Measurements from ENCODE around the gene KIT. TPM values are rescaled to one million over a fixed set of nuclear protein-coding genes. Genes with fewer than 3 reads are reported as not detected.

Gene KIT
- total RNA-seq, 4 donors from 2014 or later: 43.0 to 81.3 (median 59.3) TPM

DNA sequence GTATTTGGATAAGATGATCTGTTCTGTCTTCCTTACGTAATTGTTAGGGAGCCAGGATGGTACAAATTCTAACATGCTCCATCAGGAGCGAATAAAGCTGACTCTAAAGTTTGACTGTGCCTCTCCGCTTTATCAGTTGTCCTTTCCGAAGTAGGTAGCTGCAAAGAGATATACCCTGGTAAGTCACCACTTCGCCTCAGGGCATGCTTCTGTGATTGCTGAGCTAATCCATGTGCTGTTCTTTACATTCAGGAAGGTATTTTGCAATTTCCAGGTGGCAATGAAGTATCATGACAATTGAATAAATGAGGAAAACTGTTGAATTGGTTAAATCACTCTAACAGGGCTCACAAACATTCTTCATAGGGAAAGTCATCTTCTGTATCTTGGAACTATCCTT lies 38.9 kb downstream of the KIT start:
- 92% methylated on average over 5 of the region's 5 CpGs for WGBS

DNA sequence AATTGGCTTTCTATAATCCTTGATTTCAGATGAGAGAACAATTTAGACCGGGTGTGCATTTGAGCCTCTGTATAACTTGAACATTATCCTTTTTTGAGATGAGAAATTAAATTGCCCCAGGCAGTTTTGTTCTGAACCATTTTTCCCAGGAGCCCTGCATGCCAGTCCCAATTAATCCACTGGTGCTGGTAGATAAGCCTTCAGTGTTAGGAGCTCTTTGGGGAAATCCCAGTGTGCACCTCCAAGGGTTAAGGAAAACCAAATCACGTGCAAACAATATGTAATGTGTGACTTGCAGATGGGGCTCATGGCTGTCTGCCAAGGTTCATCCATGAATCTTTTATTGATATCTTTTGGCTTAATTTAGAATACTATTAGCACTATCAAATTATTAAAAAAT lies 43.2 kb downstream of the KIT start:
- TF ChIP-seq CTCF (IDR thresholded peaks at IDR 0.05) (no peak), EP300 (IDR thresholded peaks at IDR 0.05) (no peak), POLR2A (IDR thresholded peaks at IDR 0.05; ENCODE audit: low read depth) (no peak), POLR2AphosphoS5 (IDR thresholded peaks at IDR 0.05) (no peak)
- Histone ChIP-seq H3K4me3 (no peak overlapping the region), H3K27me3 (no peaks in the 10 kb centered on the region), H3K4me1 (no peaks in the 10 kb centered on the region), H3K36me3 (no peaks in the 10 kb centered on the region), H3K27ac (replicated peaks in 1 of 4) (no peak overlapping the region), H3K9me3 (no peaks in the 10 kb centered on the region)
- DNase-seq (ENCODE audit: extremely low spot score): no peak
- intact Hi-C loops (cut with DNase I): no loop called here
- WGBS: 12% methylated on average over 2 of the region's 2 CpGs

More for the DNA sequence above, 38.9 kb downstream of the KIT start:
- H3K27me3 ChIP-seq: no peaks in the 10 kb centered on the region
- TF ChIP-seq POLR2A (IDR thresholded peaks at IDR 0.05; ENCODE audit: low read depth) (no peak), EP300 (IDR thresholded peaks at IDR 0.05) (no peak), POLR2AphosphoS5 (IDR thresholded peaks at IDR 0.05) (no peak), CTCF (IDR thresholded peaks at IDR 0.05) (no peak)
- H3K9me3 ChIP-seq: no peaks in the 10 kb centered on the region
- H3K27ac ChIP-seq (replicated peaks in 1 of 4): no peak overlapping the region
- intact Hi-C loops (cut with DNase I): no loop called here
- no peaks in the 10 kb centered on the region for H3K4me1 ChIP-seq
- H3K36me3 ChIP-seq: no peaks in the 10 kb centered on the region
- H3K4me3 ChIP-seq: no peak overlapping the region
- no peak for DNase-seq (ENCODE audit: extremely low spot score)

GRCh38 chr4:54703182-54703581 lies 45.4 kb downstream of the KIT start:
- no peak for DNase-seq (ENCODE audit: extremely low spot score)
- WGBS: 95% methylated on average over 4 of the region's 4 CpGs
- H3K27me3 ChIP-seq: no peaks in the 10 kb centered on the region
- intact Hi-C loops (cut with DNase I): no loop called here
- no peaks in the 10 kb centered on the region for H3K36me3 ChIP-seq
- no peak overlapping the region for H3K27ac ChIP-seq (replicated peaks in 1 of 4)
- TF ChIP-seq CTCF (IDR thresholded peaks at IDR 0.05) (no peak), EP300 (IDR thresholded peaks at IDR 0.05) (no peak), POLR2AphosphoS5 (IDR thresholded peaks at IDR 0.05) (no peak), POLR2A (IDR thresholded peaks at IDR 0.05; ENCODE audit: low read depth) (no peak)
- H3K4me3 ChIP-seq: no peak overlapping the region
- H3K9me3 ChIP-seq: no peaks in the 10 kb centered on the region
- no peaks in the 10 kb centered on the region for H3K4me1 ChIP-seq

DNA sequence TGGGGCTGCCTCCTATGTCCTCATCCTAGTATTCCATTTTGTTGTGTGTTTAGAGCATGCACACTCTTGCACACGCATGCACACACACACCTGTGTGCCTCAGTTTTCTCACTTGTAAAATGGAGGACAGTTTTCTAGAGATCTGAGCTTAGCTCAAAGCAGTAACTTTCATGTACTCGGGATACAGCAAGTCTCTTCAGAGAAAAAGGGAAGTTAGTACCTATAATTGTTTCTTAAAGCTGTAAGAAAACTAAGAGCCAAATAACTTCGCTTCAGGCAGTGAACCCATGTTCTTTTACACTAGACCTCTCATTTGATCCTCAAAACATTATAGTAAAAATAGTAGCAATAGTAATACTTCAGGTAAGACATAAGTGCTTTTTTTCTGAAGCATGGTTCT lies 49.6 kb downstream of the KIT start:
- Histone ChIP-seq H3K4me3 (no peak overlapping the region), H3K36me3 (no peaks in the 10 kb centered on the region), H3K27me3 (no peaks in the 10 kb centered on the region), H3K27ac (replicated peaks in 1 of 4) (no peak overlapping the region), H3K9me3 (no peaks in the 10 kb centered on the region), H3K4me1 (no peaks in the 10 kb centered on the region)
- TF ChIP-seq POLR2AphosphoS5 (IDR thresholded peaks at IDR 0.05) (no peak), POLR2A (IDR thresholded peaks at IDR 0.05; ENCODE audit: low read depth) (no peak), CTCF (IDR thresholded peaks at IDR 0.05) (no peak), EP300 (IDR thresholded peaks at IDR 0.05) (no peak)
- no peak for DNase-seq (ENCODE audit: extremely low spot score)
- WGBS: 81% methylated on average over 3 of the region's 3 CpGs
- intact Hi-C loops (cut with DNase I): no loop called here
